HCT116 (cell line): ENCODE measurements around the gene GRIK4. TPM values are rescaled to one million over a fixed set of nuclear protein-coding genes. Genes with fewer than 3 reads are reported as not detected.

Experiments used
- ATAC-seq: fragments of 200-7000 bp; cut with Tn5 transposase; 2 replicates; pipeline ENCODE4 v1.9.1; 2020; ENCODE audit warnings: mild to moderate bottlenecking, moderate library complexity
- BruUV-seq: library from RNA; stranded (reverse); fragments of 400-500 nt; replicated peaks from 2 replicates; lab custom pipeline; 2021; lab: Mats Ljungman, UMichigan
- CTCF ChIA-PET: fragments of 300-600 bp; sonication (Branson Sonifier 250); formaldehyde crosslinking; loops from one replicate; lab custom pipeline; 2021; ENCODE audit warnings: antibody characterized with exemption; lab: Charles Lee
- POLR2A ChIA-PET: fragments of 300-600, 350-600 bp; sonication (Branson Sonifier 250); formaldehyde crosslinking; loops from one replicate; lab custom pipeline; 2021; ENCODE audit warnings: antibody characterized with exemption; lab: Charles Lee
- RAD21 ChIA-PET, 2 experiments: fragments of 300-600 bp; sonication (Branson Sonifier 250); formaldehyde crosslinking; loops; one replicate each; lab custom pipeline; 2023; ENCODE audit warnings: low total read pairs in 2 of 2; ENCODE audit not compliant: uncharacterized antibody in 2 of 2, unreplicated experiment in 2 of 2, low non-redundant PET in 1 of 2; lab: Charles Lee
- DNase-seq: peaks from one replicate; pipeline ENCODE4 v3.0.0-alpha.2; 2010; ENCODE audit warnings: low read depth, low spot score
- H2AFZ ChIP-seq: fragments of 200-600 bp; shearing (Covaris generic), sonication (generic); 2 replicates; pipeline ENCODE4 v1.6.1; 2017; ENCODE audit warnings: low read depth, mixed run types, mixed read lengths, antibody characterized with exemption, low read length; ENCODE audit not compliant: poor library complexity, severe bottlenecking
- H3K27ac ChIP-seq: 2 replicates; pipeline ENCODE4 v1.5.1; 2012; ENCODE audit warnings: low read depth, low read length
- H3K27me3 ChIP-seq: fragments of 200-600 bp; sonication (generic); 2 replicates; pipeline ENCODE4 v1.6.1; 2016; ENCODE audit warnings: mixed run types, low read length, mixed read lengths; ENCODE audit not compliant: insufficient read depth
- H3K36me3 ChIP-seq, 2 experiments: fragments of 200-500 bp in 1 of 2; fragments of 200-600 bp in 1 of 2; sonication (Bioruptor generic) in 1 of 2; sonication (generic) in 1 of 2; 2 replicates each; pipeline versions ENCODE4 v1.5.1 to v1.6.1; 2014 to 2016; ENCODE audit warnings: low read length in 2 of 2, inconsistent platforms in 1 of 2, mixed read lengths in 1 of 2, mixed run types in 1 of 2; ENCODE audit not compliant: insufficient read depth in 2 of 2, control insufficient read depth in 1 of 2
- H3K4me1 ChIP-seq, 2 experiments: fragments of 200-600 bp in 1 of 2; sonication (generic) in 1 of 2; 2 replicates each; pipeline versions ENCODE4 v1.5.1 to v1.6.1; 2012 to 2017; ENCODE audit warnings: low read length in 2 of 2, inconsistent platforms in 1 of 2, mild to moderate bottlenecking in 1 of 2, mixed read lengths in 1 of 2, mixed run types in 1 of 2, moderate library complexity in 1 of 2; ENCODE audit not compliant: insufficient read depth in 2 of 2, control insufficient read depth in 1 of 2
- H3K4me2 ChIP-seq: fragments of 200-600 bp; sonication (generic); 2 replicates; pipeline ENCODE4 v1.6.1; 2017; ENCODE audit warnings: mixed run types, low read length, mixed read lengths
- H3K4me3 ChIP-seq, 2 experiments: fragments of 200-600 bp in 1 of 2; sonication (generic) in 1 of 2; replicated peaks in 1 of 2; 2 replicates each; pipeline ENCODE4 v1.5.1; 2011 to 2016; ENCODE audit warnings: low read length in 2 of 2, control low read depth in 1 of 2, low read depth in 1 of 2, mild to moderate bottlenecking in 1 of 2, mixed read lengths in 1 of 2, mixed run types in 1 of 2
- H3K79me2 ChIP-seq: fragments of 200-600 bp; sonication (generic); 2 replicates; pipeline ENCODE4 v1.6.1; 2017; ENCODE audit warnings: mild to moderate bottlenecking, mixed run types, low read length, moderate library complexity, mixed read lengths; ENCODE audit not compliant: insufficient read depth
- H3K9ac ChIP-seq: fragments of 200-600 bp; sonication (generic); 2 replicates; pipeline ENCODE4 v1.6.1; 2016; ENCODE audit warnings: low read length, mixed read lengths
- H3K9me2 ChIP-seq: fragments of 200-600 bp; sonication (generic), shearing (Covaris generic); 2 replicates; pipeline ENCODE4 v1.6.1; 2017; ENCODE audit warnings: mixed run types, mild to moderate bottlenecking, moderate library complexity; ENCODE audit not compliant: insufficient read depth
- H3K9me3 ChIP-seq, 2 experiments: fragments of 200-500 bp in 1 of 2; fragments of 200-600 bp in 1 of 2; sonication (Bioruptor generic) in 1 of 2; sonication (generic) in 1 of 2; 2 replicates each; pipeline ENCODE4 v1.6.1; 2014 to 2017; ENCODE audit warnings: low read length in 2 of 2, mixed read lengths in 2 of 2, inconsistent platforms in 1 of 2, low read depth in 1 of 2, mild to moderate bottlenecking in 1 of 2, mixed run types in 1 of 2, moderate library complexity in 1 of 2; ENCODE audit not compliant: control insufficient read depth in 1 of 2, insufficient read depth in 1 of 2
- H4K20me1 ChIP-seq: fragments of 200-600 bp; sonication (generic), shearing (Covaris generic); 2 replicates; pipeline ENCODE4 v1.6.1; 2017; ENCODE audit warnings: mixed run types, mild to moderate bottlenecking, moderate library complexity; ENCODE audit not compliant: insufficient read depth
- CBX3 ChIP-seq: IDR thresholded peaks from 2 replicates; pipeline ENCODE4 v1.6.1; 2012; ENCODE audit warnings: low read depth
- CEBPB ChIP-seq: IDR thresholded peaks from 2 replicates; pipeline ENCODE4 v1.6.1; 2012; ENCODE audit warnings: low read depth
- EGR1 ChIP-seq: IDR thresholded peaks from 2 replicates; pipeline ENCODE4 v1.6.1; 2012; ENCODE audit warnings: low read depth
- ELF1 ChIP-seq: IDR thresholded peaks from 2 replicates; pipeline ENCODE4 v1.6.1; 2012; ENCODE audit warnings: low read depth, borderline replicate concordance
- EZH2 ChIP-seq: fragments of 200-600 bp; sonication (generic); IDR thresholded peaks from 2 replicates; pipeline ENCODE4 v1.6.1; 2017; ENCODE audit warnings: antibody characterized with exemption, mixed run types
- EZH2phosphoT487 ChIP-seq: fragments of 200-600 bp; IDR thresholded peaks from 2 replicates; pipeline ENCODE4 v1.6.1; 2018; ENCODE audit warnings: antibody characterized with exemption, borderline replicate concordance
- FOSL1 ChIP-seq: IDR thresholded peaks from 2 replicates; pipeline ENCODE4 v1.6.1; 2012; ENCODE audit warnings: low read depth
- JUND ChIP-seq: IDR thresholded peaks from 2 replicates; pipeline ENCODE4 v1.6.1; 2012
- POLR2A ChIP-seq: IDR thresholded peaks from 2 replicates; pipeline ENCODE4 v1.7.0; 2011; ENCODE audit warnings: borderline replicate concordance; ENCODE audit not compliant: insufficient read depth, insufficient read length; ENCODE audit errors: extremely low read depth
- RAD21 ChIP-seq: IDR thresholded peaks from 2 replicates; pipeline ENCODE4 v1.6.1; 2012; ENCODE audit warnings: low read depth, mild to moderate bottlenecking
- SIN3A ChIP-seq: IDR thresholded peaks from 2 replicates; pipeline ENCODE4 v1.6.1; 2012; ENCODE audit warnings: low read depth
- SP1 ChIP-seq: IDR thresholded peaks from 2 replicates; pipeline ENCODE4 v1.6.1; 2012; ENCODE audit warnings: low read depth
- SRF ChIP-seq: IDR thresholded peaks from 2 replicates; pipeline ENCODE4 v1.6.1; 2012; ENCODE audit warnings: low read depth
- TCF7L2 ChIP-seq: IDR thresholded peaks from 2 replicates; pipeline ENCODE4 v1.7.0; 2011; ENCODE audit warnings: borderline replicate concordance, inconsistent platforms; ENCODE audit not compliant: insufficient read depth, insufficient read length; ENCODE audit errors: extremely low read depth
- ZFX ChIP-seq: fragments of 450-650 bp; IDR thresholded peaks from 2 replicates; pipeline ENCODE4 v1.6.1; 2017
- ZNF274 ChIP-seq: fragments of 200-500 bp; sonication (Bioruptor generic); IDR thresholded peaks from 2 replicates; pipeline ENCODE4 v1.6.1; 2014; ENCODE audit warnings: mild to moderate bottlenecking, low read depth, low read length, inconsistent platforms
- intact Hi-C: fragments of 100-400 bp; cut with micrococcal nuclease; formaldehyde crosslinking; loops from 2 replicates; pipeline ENCODE4 v1.10.0; 2022
- total RNA-seq: library from RNA; stranded (reverse); gene quantifications from one replicate; pipeline ENCODE4 v1.2.1, GENCODE V29; 2021; ENCODE audit not compliant: unreplicated experiment
- TF ChIP-seq, protein P1 (sequence below): IDR thresholded peaks from 2 replicates; pipeline ENCODE4 v1.6.1; 2012
- TF ChIP-seq, protein P2 (sequence below): IDR thresholded peaks from 2 replicates; pipeline ENCODE4 v1.6.1; 2011; ENCODE audit warnings: mild to moderate bottlenecking, low read length, moderate library complexity; ENCODE audit not compliant: insufficient replicate concordance; ENCODE audit errors: extremely low read depth

Gene GRIK4
- total RNA-seq, 1 experiment from 2014 or later = 0.52 TPM

DNA sequence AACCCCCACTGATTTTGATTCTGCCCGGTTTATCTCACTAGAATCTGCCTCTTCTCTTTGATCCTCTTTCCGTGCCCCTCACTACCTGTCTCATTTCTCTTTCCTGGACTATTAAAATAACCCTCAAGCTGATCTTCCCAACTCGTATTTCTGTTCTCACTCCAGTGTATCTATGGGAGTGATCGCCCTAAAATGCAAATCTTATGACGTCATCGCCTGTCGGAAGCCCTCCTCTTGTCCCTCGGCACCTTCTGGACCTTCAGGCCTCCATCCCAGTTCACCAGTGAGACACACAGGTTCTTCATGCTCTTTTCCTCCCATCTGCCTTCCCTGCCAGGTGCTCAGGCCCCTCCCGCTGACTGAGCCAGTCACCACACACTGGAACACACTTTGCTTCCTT, 277.8 kb downstream of the GRIK4 start:
- POLR2A ChIA-PET = no interaction called here
- CTCF ChIA-PET = no interaction called here
- Histone ChIP-seq H3K9me2 (no peaks in the 10 kb centered on the region), H3K9me3 (no peaks in the 10 kb centered on the region), H3K36me3 (no peaks in the 10 kb centered on the region), H3K4me3 (no peak overlapping the region), H3K27ac (no peak overlapping the region), H2AFZ (no peak overlapping the region), H3K79me2 (no peaks in the 10 kb centered on the region), H3K9ac (no peak overlapping the region), H3K27me3 (peaks cover 75% of the 10 kb centered on the region), H3K4me1 (no peaks in the 10 kb centered on the region), H3K4me2 (no peak overlapping the region), H4K20me1 (no peaks in the 10 kb centered on the region)
- no peak for DNase-seq
- RAD21 ChIA-PET = no interaction called here
- intact Hi-C loops = no loop called here
- no peak for ATAC-seq
- TF ChIP-seq SIN3A = no peak
- TF ChIP-seq, protein P1, sequence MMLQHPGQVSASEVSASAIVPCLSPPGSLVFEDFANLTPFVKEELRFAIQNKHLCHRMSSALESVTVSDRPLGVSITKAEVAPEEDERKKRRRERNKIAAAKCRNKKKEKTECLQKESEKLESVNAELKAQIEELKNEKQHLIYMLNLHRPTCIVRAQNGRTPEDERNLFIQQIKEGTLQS = no peak
- no peak for TF ChIP-seq EZH2
- no peak for TF ChIP-seq JUND
- no peak for TF ChIP-seq CBX3
- TF ChIP-seq ZNF274 = no peak
- TF ChIP-seq SRF = no peak
- no peak for TF ChIP-seq RAD21
- no peak for TF ChIP-seq SP1
- TF ChIP-seq ELF1 = no peak
- no peak for TF ChIP-seq FOSL1
- no peak for TF ChIP-seq EGR1
- no peak for TF ChIP-seq CEBPB
- no peak for TF ChIP-seq TCF7L2
- TF ChIP-seq POLR2A = no peak
- TF ChIP-seq, protein P2, sequence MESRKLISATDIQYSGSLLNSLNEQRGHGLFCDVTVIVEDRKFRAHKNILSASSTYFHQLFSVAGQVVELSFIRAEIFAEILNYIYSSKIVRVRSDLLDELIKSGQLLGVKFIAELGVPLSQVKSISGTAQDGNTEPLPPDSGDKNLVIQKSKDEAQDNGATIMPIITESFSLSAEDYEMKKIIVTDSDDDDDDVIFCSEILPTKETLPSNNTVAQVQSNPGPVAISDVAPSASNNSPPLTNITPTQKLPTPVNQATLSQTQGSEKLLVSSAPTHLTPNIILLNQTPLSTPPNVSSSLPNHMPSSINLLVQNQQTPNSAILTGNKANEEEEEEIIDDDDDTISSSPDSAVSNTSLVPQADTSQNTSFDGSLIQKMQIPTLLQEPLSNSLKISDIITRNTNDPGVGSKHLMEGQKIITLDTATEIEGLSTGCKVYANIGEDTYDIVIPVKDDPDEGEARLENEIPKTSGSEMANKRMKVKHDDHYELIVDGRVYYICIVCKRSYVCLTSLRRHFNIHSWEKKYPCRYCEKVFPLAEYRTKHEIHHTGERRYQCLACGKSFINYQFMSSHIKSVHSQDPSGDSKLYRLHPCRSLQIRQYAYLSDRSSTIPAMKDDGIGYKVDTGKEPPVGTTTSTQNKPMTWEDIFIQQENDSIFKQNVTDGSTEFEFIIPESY = no peak
- no peak for TF ChIP-seq EZH2phosphoT487
- TF ChIP-seq ZFX = no peak
- no TSS peak for BruUV-seq
